K562 (cell line): ENCODE data around the gene TNFRSF6B. TPM values are rescaled to one million over a fixed set of nuclear protein-coding genes. Genes with fewer than 3 reads are reported as not detected.

ENCODE experiments used
- CCNT2 ChIP-seq: IDR thresholded peaks from 2 replicates; pipeline ENCODE4 v1.6.1; 2011; ENCODE audit warnings: borderline replicate concordance, low read depth, mild to moderate bottlenecking, moderate library complexity, mixed read lengths, low read length; ENCODE audit not compliant: insufficient read length; ENCODE audit errors: extremely low read depth
- CHD1 ChIP-seq: fragments of 200-600 bp; sonication (generic); IDR thresholded peaks from one replicate; pipeline ENCODE4 v1.6.1; 2012; ENCODE audit warnings: mild to moderate bottlenecking, moderate library complexity, low read length, inconsistent platforms
- HSF4 ChIP-seq: fragments of 250-450 bp; sonication (Bioruptor Pico); IDR thresholded peaks from 2 replicates; pipeline ENCODE4 v2.1.2; 2022; ENCODE audit warnings: mild to moderate bottlenecking, moderate library complexity, borderline replicate concordance
- MEIS2 ChIP-seq: fragments of 450-650 bp; IDR thresholded peaks from 2 replicates; pipeline ENCODE4 v1.6.1; 2014; ENCODE audit warnings: mild to moderate bottlenecking; ENCODE audit not compliant: partially characterized antibody
- PCBP1 ChIP-seq: fragments of 200-400 bp; formaldehyde crosslinking; IDR thresholded peaks from 2 replicates; pipeline ENCODE4 v1.6.1; 2018; ENCODE audit warnings: mild to moderate bottlenecking, low read depth, low read length; ENCODE audit not compliant: poor library complexity, severe bottlenecking
- POLR2A ChIP-seq: fragments of 450-650 bp; conservative IDR thresholded peaks from 2 replicates; pipeline ENCODE4 v1.6.1; 2016
- U2AF1 ChIP-seq: fragments of 200-400 bp; formaldehyde crosslinking; optimal IDR thresholded peaks from 2 replicates; pipeline ENCODE3; 2017; ENCODE audit warnings: mild to moderate bottlenecking, low read depth, low read length, moderate library complexity
- XRCC4 ChIP-seq: IDR thresholded peaks from one replicate; pipeline ENCODE4 v1.6.1; 2011; ENCODE audit not compliant: insufficient read depth, insufficient read length; ENCODE audit errors: extremely low read depth
- ZNF311 ChIP-seq: fragments of 250-450 bp; sonication (Bioruptor Pico); IDR thresholded peaks from 2 replicates; pipeline ENCODE4 v1.4.0; 2020; ENCODE audit warnings: mild to moderate bottlenecking, moderate library complexity
- ZNF324 ChIP-seq: fragments of 250-450 bp; sonication (Bioruptor Pico); IDR thresholded peaks from 2 replicates; pipeline ENCODE4 v1.4.0; 2020; ENCODE audit warnings: mild to moderate bottlenecking
- ZNF407 ChIP-seq: fragments of 450-650 bp; IDR thresholded peaks from 2 replicates; pipeline ENCODE4 v1.6.1; 2016; ENCODE audit warnings: low read depth
- ZNF639 ChIP-seq, 2 experiments: fragments of 200-800 bp in 1 of 2; sonication (Bioruptor generic) in 1 of 2; sonication (generic) in 1 of 2; formaldehyde crosslinking in 1 of 2; IDR thresholded peaks in 1 of 2; conservative IDR thresholded peaks in 1 of 2; 2 replicates each; pipeline versions ENCODE4 v1.5.0 to v1.6.1; 2016 to 2020; ENCODE audit warnings: missing compliant biosample characterization in 1 of 2, missing genetic modification characterization in 1 of 2, missing genetic modification reagents in 1 of 2
- ZNF785 ChIP-seq: fragments of 250-450 bp; sonication (Bioruptor Pico); IDR thresholded peaks from 2 replicates; pipeline ENCODE4 v1.4.0; 2020; ENCODE audit warnings: mild to moderate bottlenecking
- polyA plus RNA-seq, 8 experiments: library from polyadenylated mRNA; depleted of rRNA in 4 of 8; stranded (reverse) in 5 of 8; unstranded in 3 of 8; fragments of >200 nt; fragmentation: Nextera tagmentation in 2 of 8; fragmentation: Illumina TruSeq in 1 of 8; extraction: Ambion mirVana in 2 of 8; extraction: Trizol in 1 of 8; gene quantifications; 2 replicates each; pipeline versions ENCODE4 v1.2.1 to v1.2.3, GENCODE V29; 2011 to 2014; ENCODE audit warnings: inconsistent platforms in 1 of 8, missing spikeins in 1 of 8
- total RNA-seq, 7 experiments: library from RNA; depleted of rRNA in 6 of 7; stranded (reverse); fragments of >200 nt in 6 of 7; fragmentation: Illumina TruSeq in 2 of 7; extraction: Trizol in 2 of 7; gene quantifications; 2 replicates each; pipeline versions ENCODE4 v1.2.1 to v1.2.3, GENCODE V29; 2011 to 2021; ENCODE audit warnings: low replicate concordance in 1 of 7
- TF ChIP-seq, protein P1 (sequence below), 2 experiments: fragments of 450-650 bp in 1 of 2; IDR thresholded peaks; 2 replicates each; pipeline ENCODE4 v1.6.1; 2011 to 2017; ENCODE audit warnings: low read depth in 2 of 2, antibody characterized with exemption in 1 of 2, borderline replicate concordance in 1 of 2, low read length in 1 of 2, mild to moderate bottlenecking in 1 of 2, mixed read lengths in 1 of 2; ENCODE audit not compliant: control insufficient read depth in 1 of 2

Gene TNFRSF6B
- total and polyA plus RNA-seq, 9 of the 15 experiments (the other 6 are each of a cell fraction or from before 2014, with no cell fraction given), result 0.10 to 3.5 (median 0.32) TPM; not detected in 6

DNA sequence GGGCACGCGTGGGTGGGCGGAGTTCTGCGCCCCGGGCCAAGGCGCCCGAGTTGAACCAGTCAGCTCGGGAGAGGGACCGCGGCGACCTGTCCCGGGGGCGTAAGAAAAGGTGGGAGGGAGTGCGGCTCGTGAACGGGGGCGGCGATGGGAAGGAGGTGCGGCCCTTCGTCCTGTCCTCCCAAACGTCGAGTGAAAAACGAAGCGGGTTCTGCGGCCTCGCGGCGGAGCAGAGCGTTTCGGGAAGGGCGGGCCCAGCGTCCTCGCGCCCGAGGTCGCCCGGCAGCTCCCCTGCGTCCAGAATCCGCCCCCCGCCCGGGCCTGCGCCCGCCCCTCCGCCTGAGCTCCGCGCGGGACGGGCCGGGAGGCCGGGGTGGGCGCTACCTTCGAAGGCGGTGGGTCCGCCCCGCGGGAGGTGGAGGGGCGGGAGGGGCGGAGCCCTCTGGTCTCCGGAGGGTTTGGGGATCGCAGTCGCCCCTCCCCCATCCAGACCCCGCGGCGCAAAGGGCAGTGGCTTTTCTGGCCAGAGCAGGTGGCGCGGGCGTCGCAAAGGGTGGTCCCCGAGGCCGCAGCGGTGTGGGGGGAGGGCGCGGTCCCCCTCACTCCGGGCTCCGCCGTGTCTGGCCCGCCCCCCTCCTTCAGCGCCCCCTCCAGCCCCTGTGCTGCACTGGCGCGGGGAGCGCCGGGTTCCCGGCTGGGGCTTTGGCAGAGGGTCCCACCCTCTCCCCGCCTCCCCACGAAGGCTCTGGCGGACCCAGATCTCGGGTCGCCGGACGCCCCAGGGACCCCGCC, 44.1 kb upstream of the TNFRSF6B start (continued):
- TF ChIP-seq ZNF407 (no peak), MEIS2 (no peak), ZNF785 (CRISPR knock-in tag) (no peak), ZNF639 (CRISPR knock-in tag; conservative IDR thresholded peaks at IDR 0.05 in 1 of 2, IDR thresholded peaks at IDR 0.05 in 1 of 2) (no peak), U2AF1 (no peak), PCBP1 (no peak), ZNF324 (no peak), ZNF311 (CRISPR knock-in tag) (no peak), POLR2A (no peak), XRCC4 (no peak), CCNT2 (peak; percentile 17), CHD1 (no peak), HSF4 (CRISPR knock-in tag) (no peak)
- TF ChIP-seq, protein P1, sequence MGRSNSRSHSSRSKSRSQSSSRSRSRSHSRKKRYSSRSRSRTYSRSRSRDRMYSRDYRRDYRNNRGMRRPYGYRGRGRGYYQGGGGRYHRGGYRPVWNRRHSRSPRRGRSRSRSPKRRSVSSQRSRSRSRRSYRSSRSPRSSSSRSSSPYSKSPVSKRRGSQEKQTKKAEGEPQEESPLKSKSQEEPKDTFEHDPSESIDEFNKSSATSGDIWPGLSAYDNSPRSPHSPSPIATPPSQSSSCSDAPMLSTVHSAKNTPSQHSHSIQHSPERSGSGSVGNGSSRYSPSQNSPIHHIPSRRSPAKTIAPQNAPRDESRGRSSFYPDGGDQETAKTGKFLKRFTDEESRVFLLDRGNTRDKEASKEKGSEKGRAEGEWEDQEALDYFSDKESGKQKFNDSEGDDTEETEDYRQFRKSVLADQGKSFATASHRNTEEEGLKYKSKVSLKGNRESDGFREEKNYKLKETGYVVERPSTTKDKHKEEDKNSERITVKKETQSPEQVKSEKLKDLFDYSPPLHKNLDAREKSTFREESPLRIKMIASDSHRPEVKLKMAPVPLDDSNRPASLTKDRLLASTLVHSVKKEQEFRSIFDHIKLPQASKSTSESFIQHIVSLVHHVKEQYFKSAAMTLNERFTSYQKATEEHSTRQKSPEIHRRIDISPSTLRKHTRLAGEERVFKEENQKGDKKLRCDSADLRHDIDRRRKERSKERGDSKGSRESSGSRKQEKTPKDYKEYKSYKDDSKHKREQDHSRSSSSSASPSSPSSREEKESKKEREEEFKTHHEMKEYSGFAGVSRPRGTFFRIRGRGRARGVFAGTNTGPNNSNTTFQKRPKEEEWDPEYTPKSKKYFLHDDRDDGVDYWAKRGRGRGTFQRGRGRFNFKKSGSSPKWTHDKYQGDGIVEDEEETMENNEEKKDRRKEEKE (IDR thresholded peaks at IDR 0.05; ENCODE audit: borderline replicate concordance in 1 of 2, control insufficient read depth in 1 of 2, low read depth in 2 of 2, low read length in 1 of 2), result no peak
